Activated naive CD4-positive, alpha-beta T cell treated with Interleukin-2 at 50 U/mL for 16 hours (primary cell): ENCODE data around the gene DPP3.
A peak's percentile ranks its signal among the peaks of the same experiment; 100 is the strongest.
"Not testable (repeated sequence)": the region's sequence is repeated elsewhere in the genome, so short reads cannot be mapped to it uniquely, and the experiment has no call there.

ENCODE experiments used
- DNase-seq: peaks from one replicate; pipeline ENCODE4 v3.0.0-alpha.2; 2020

Gene DPP3

DNA sequence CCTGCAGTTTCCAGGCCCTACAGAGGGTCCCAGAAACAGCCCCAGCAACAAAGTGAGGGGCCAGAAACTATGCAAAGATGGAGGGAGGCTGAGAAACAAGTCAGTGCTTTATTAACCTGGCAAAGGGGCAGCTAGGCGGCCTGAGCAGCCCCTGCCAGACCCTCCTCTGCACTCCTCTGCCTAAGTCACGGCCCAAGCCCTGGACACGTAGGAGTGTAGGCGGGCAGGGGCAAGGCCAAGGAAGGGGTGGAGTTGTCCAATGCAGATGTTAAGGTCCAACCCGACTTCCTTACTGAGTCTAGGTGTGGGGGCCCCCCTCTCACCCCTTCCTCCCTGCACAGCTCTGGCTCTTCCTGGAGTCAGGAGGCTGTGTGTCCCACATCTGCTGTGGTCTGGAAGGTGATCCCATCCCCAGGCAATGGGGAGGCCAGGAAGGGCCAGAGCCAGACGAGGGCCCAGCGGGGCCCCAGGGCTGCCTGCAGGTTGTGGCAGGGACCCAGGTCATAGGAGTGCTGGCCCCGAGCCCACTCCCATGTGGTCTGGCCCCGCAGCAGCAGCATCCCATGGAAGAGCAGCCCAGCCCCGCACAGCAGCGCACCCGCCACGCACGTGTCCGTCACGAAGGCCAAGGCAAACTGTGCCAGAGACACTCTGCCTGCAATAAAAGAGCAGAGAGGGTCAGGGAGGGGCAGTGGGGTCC lies 59.1 kb downstream of the DPP3 start:
- DNase-seq: no peak

DNA sequence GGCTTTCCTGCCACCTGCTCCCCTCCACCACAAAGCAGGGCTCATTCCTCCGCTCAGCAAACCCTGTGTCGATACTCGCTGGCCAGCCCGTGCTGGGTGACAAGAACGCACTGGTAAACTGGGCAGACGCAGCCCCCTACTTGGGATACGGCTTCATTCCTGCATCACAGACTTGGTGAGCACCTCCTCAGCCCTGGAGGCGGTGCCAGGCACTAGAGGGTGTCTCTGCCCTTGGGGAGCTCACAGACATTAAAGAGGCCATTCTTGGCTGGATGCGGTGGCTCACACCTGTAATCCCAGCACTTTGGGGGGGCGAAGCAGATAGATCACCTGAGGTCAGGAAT lies 59.6 kb downstream of the DPP3 start:
- DNase-seq: no peak

DNA sequence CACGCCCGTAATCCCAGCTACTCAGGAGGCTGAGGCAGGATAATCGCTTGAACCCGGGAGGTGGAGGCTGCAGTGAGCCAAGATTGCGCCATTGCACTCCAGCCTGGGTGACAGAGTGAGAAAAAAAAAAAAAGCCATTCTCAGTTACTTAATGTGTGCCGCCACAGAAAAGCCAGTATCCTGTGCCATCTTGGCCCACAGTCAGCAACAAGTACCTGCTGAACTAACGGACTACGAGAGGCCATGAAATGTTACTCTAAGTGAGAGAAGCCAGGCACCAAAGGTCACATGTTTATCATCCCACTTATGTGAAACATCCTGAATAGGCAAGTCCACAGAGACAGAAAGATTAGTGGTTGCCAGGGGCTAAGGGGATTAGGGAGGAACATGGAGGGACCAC lies 60.4 kb downstream of the DPP3 start:
- DNase-seq: not testable (repeated sequence)

DNA sequence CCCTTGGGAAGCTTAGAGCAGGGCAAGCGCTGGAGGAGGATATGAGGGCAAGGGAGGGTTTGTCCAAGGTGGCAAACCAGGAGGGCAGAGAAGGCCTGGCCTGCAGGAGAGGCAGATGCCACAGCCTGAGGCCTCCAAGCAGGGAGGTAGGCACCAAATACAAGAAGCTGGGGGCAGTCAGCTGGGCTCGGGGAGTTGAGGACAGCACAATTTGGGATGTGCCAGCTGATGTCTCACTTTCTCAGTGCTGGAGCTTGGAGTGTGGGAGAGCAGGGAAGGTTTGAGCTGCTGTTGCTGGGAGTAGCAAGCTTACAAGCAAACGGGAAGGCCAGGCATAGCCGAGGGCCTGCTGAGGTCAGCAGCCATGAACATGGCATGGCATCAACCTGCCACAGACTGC lies 61.7 kb downstream of the DPP3 start:
- no peak for DNase-seq

DNA sequence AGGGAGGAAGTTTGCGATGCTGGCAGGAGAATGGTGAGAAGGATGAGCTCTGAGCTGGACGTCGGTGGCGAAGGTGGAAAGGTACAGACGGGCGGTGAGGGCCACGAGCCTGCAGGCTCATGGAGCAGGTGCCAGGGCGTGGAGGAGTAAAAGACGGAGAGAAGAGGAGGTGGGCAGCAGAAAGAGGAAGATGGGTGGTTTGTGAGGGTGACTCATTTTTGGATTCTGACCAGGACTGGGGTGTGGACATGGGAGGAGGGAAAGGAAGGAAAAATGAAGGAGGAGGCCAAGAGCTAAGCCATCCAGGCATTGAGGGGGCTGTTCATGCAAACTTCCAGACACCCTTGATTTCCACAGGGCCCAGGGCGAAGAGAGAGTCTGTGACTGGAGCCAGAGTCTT lies 62.1 kb downstream of the DPP3 start:
- no peak for DNase-seq

DNA sequence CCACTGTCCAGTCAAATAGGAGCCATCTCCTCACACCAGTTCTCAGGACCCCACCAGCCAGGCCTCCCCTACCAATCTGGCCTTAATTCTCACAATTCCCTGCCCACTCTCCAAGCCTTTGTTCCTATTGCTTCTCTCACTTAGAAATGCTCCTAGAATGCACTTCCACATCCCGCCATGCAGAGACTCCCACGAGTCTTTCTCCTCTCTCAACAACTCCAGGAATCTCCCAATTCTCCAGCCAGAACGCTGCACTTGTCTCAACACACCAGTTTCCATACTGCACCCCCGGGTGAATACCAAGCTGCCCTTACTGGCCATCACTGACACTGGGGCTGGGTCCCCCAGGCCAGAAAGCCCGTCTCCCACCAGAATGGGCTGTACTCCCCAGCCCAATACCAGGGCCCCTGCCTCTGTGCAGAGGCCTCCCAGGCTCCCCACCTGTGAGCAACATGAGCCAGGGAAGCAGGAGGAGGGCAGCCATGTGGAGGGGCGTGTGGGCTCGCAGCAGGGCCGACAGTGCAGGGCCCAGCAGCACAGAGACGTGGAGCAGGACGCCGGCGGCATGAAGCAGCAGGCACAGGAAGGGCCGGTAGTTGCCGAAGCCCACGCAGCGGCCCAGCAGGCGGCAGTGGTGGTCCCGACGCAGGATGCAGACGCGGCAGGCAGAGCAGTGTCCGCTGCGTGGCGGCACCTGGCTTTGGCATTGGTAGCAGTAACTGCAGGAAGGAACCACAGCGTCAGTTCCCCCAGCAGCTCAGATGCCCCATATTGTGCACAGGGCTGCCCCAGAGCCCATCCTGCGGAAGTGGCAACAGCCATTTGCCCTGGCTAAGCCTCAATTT lies 63.3 kb downstream of the DPP3 start:
- DNase-seq: peak; percentile 47

DNA sequence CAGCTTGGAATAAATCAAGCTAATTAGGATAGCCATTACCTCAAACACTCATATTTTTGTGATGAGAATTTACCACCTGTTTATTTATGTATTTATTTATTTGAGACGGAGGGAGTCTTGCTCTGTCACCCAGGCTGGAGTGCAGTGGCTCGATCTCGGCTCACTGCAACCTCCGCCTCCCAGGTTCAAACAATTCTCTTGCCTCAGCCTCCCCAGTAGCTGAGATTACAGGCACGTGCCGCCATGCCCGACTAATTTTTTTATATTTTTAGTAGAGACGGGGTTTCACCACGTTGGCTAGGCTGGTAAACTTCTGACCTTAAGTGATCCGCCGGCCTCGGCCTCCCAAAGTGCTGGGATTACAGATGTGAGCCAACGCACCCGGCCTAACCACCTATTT lies 64.7 kb downstream of the DPP3 start:
- not testable (repeated sequence) for DNase-seq

DNA sequence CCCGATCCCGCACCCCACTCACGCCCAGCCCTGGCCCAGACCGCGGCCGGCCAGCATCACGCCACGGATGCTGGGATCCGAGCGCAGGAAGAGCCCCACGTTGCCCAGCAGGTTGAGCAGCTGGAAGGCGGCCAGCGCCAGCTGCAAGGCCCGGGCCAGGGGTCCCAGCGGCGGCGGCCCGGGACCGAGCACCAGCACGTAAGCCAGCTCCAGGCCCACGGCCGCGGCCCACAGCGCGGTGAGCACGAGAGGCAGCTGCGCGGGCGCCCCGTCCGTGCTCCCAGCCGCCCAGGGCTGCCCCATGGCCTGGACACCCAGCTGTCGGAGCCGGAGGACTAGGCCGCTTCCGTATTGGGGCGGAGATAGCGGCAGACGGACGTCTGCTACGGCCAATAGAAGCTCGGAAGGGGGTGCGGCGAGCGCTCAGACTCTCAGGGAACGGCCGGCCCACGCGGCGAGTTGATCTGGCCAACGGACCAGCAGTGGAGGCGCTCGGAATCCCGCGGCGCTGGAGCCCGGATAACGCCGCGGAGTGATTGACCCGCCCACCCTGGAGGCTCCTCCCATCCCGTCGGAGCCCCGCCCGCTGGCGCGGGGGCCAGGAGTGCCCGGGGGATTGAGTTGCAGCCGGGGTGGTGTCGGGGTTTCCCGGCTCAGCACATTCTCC lies 65.6 kb downstream of the DPP3 start, which contains the start of gene ZDHHC24:
Gene ZDHHC24 (minus strand): TSS at position 348 of the 667 bp plus-strand sequence. CDS start 45 bp downstream, at position 303.
- DNase-seq: peak; percentile 93

DNA sequence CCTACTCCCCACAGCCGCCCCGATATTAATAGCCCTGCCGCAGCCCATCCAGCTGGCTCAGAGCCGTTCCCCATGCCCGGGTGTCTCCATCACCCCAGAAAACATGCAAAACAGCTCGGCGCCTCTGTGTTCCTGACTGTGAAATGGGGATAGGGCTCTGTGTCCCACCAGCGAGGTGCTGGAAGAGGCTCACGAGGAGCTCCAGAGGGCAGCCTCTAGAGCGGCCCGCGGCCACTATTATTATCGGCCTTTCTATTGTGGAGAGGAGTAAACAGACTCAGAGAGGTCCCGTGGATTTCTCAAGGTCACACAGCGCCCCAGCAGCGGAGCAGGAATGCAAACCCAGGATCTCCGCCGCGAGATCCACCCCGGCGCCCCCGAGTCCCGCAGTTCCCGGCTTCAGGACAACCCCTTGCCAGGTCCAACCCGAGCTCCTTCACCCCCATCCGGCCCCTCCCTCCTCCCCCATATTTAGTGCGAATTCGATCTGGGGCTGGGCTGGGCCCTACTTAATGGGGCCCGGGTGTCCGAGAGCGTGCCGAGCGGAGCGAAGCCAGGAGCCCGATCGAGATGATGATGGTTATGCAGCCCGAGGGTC lies 66.2 kb downstream of the DPP3 start, which contains the start of gene ACTN3:
Gene ACTN3 (plus strand): TSS at position 536 of the 598 bp plus-strand sequence. CDS start 35 bp downstream, at position 571.
- peak; percentile 24 for DNase-seq

DNA sequence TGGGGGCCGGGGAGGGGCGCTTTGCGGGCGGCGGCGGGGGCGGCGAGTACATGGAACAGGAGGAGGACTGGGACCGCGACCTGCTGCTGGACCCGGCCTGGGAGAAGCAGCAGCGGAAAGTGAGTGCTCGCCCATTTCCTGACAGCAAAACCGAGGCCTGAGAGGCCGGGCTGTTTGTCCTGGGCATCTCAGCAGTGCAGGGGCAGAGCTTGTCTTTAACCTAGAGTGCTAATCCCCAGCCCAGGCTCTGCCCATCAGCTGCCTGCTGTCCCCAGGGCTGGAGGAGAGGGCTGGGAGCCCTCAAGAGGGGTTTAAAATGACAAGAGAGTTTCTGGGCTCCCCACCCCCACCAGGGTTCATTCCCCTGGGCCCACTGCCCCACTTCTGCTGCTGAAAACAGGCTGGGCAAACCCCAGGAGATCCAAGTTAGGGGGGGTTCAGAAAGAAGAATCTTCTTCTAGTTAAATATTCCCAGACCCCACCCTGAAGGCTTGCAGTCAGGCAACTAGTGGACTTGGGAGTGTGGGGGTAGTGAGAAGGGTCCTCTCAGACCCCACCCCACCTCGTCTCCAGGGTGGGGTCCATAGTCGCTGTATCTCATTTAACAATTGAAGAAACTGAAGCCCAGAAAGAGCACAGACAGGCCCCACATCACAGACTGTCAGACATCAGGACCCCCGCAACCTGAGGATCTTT lies 66.9 kb downstream of the DPP3 start:
- DNase-seq: no peak

DNA sequence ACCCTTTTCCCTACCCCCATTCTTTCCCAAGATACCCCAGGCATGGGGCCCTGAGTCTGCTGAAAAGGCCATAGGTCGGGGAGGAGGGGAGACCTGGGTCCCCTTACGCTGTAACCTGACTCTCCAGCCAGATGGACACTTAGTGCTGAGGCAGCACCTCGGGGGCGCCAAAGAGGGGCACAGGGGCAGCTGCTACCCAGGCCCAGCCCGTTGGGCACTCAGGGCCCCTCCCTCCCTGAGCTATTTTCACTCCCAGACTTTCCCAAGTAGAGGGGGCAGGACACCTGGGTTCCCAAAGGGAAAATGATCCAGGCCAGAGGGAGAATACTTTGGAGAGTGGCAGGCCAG lies 67.4 kb downstream of the DPP3 start:
- no peak for DNase-seq

DNA sequence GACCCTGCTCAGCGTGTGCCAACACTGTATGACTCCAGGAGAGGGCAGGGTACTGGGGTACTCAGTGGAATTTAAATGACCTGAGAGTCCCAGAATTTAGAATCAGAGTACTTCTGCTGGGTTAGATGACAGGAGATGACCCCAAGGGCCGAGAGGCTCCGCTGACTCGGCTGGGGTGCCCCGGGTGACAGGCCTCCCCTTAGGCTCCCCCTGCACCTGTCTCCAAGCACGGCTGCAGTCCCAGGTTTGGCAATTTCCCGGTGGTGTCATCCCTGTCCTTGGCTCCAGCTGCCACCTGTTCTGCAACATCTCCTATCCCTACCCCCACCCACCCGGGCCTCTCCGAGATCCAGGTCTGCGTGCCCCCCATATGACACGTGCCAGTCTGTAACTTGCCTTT lies 67.8 kb downstream of the DPP3 start:
- DNase-seq: no peak

DNA sequence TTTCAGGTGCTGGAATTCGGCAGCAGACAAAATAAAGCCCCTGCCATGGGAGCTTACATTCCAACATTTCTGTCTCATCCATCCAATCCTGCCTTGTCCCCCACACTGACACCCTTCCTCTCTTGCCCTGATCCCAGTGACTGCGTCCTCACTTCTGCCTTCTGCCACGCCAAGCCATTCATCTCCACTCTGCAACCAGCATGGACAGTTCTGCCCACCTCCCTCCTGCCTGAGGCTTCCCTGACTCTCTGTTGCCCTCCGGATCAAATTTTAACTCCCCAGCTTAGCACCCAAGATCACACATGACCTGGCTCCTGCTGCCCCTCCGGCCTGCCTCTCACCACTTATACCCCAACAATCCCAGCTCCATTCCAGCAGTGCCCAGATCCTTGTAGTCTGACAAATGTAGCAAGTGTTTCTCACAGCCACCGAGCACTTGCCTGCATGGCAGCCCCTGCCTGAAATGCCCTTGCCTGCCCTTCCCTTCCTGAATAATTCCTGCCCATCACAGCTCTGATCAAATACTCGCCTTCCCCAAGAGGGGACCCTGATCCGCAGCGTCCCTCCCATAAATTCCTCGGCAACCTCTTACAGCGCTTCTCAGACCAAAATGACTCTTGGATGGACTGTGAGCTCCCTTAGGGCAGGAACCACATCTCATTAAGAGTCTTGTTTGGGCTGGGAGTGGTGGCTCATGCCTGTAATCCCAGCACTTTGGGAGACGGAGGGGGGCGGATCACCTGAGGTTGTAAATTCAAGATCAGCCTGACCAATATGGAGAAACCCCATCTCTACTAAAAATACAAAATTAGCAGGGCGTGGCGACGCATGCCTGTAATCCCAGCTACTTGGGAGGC lies 68.8 kb downstream of the DPP3 start:
- DNase-seq: no peak

DNA sequence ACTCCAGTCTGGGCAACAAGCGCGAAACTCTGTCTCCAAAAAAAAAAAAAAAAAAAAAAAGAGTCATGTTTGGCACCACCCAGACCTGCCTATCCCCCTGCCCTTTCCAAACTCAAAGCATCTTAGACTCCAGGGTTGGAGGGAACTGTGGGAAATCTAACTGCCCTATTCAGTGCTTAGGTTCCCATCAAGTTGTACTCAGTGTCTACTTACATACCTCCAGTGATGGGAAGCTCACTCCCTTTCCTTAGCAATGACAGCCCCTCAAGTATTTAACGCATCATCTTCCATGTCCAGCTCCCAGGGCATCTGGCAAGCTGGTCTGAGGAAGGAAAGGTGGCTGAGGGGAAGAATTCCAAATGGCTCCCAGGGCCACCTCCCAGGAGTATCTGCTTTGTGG lies 69.5 kb downstream of the DPP3 start:
- DNase-seq: no peak

DNA sequence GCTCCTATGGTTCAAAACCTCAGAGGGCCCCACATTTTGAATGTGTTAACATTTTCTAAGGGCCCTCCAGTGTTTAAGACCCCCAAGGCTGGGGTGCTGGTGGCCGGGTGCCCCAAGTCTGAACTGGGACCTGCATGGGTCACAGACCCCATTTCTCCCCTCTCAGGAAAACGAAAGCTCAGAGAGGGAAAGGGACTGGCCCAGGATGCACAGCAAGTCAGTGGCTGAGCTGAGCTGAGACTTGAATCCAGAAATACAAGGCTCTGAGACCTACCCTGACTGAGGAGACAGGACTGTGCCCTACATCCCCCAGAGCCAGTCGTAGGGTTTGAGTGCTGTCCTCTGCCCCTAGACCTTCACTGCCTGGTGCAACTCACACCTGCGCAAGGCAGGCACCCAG lies 70.7 kb downstream of the DPP3 start:
- no peak for DNase-seq

DNA sequence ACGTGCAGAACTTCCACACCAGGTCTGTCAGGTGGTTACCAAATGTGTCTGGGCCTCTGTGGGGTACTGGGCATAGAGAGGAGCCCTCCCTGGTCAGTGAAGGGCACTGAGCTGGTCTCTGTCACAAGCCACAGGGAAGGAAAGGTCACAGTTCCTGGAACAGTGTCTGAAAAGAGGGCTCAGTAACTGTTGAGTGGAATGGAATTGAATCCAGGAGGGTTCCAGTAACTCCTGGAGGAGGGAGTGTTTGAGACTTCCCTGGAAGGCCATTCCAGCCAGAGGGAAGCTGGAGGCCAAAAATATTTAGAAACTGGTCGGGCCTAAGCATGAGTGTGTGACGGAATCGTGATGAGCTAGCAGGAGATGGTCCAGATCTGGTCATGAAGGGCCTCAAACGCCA lies 74.4 kb downstream of the DPP3 start:
- DNase-seq: no peak

DNA sequence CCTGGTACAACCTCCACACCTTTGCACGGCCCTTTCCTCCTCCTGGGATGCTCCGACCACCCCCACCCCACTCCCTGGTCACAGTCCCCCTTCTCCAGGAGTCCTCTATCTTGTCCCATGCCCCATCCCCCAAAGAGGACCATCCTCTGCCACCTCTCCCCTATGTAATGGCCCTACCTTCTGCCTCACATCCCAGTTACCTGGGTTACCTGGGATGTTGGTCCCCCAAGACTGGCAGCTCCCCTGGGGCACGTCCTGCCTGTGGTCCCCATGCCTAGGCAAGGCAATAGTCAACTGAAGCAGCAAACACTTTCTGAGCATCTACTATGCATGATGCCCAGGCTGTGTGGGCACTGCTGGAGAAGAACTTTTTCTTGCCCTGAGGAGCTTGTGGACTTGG lies 75.2 kb downstream of the DPP3 start:
- DNase-seq: no peak

DNA sequence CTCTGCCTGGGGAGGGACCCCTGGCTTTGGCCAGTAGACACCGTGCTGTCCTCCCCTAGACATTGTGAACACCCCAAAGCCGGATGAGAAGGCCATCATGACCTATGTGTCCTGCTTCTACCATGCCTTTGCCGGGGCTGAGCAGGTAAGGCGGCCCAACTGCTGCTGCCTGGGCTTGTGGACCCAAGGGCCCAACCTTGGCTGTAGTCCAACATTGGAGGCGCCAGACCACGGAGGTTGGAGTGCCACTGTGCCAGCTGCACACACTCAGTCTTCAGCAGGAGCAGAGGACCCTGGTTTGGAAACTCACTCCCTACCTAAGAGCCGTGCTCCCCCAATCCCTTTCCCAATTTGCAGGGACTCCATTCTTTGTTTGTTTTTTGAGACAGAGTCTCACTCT lies 75.9 kb downstream of the DPP3 start:
- DNase-seq: no peak

DNA sequence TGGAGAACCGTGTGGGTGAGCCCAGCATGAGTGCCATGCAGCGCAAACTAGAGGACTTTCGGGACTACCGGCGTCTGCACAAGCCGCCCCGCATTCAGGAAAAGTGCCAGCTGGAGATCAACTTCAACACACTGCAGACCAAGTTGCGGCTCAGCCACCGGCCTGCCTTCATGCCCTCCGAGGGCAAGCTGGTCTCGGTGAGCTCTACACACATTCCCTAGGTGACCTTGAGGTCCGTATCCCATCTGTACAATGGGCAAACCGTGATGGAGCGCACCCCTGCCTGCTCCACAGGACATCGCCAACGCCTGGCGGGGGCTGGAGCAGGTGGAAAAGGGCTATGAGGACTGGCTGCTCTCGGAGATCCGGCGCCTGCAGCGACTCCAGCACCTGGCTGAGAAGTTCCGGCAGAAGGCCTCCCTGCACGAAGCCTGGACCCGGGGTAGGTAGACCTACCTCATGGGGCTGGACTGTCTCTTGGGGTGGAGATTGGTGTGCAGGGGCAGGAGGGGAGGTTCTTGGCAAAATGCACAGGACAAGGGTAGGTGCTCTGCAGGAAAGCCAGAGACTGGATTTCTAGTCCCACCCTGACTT lies 77.6 kb downstream of the DPP3 start:
- no peak for DNase-seq
